Trophoblast cell (in vitro differentiated cells and primary cell): ENCODE results near the gene COL5A3.
A peak's percentile ranks its signal among the peaks of the same experiment; 100 is the strongest.

ENCODE experiments used
- DNase-seq, 2 donors: peaks; one replicate each; pipeline ENCODE4 v3.0.0-alpha.2; 2016
- H2AFZ ChIP-seq: 2 replicates; pipeline ENCODE4 v1.6.1; 2013; ENCODE audit warnings: low read length, moderate library complexity, mild to moderate bottlenecking; ENCODE audit not compliant: insufficient read depth, poor library complexity
- H2AK5ac ChIP-seq: 2 replicates; pipeline ENCODE4 v1.6.1; 2013; ENCODE audit warnings: mild to moderate bottlenecking, low read length
- H2BK120ac ChIP-seq: 2 replicates; pipeline ENCODE4 v1.6.1; 2013; ENCODE audit warnings: low read length, mild to moderate bottlenecking, moderate library complexity; ENCODE audit not compliant: insufficient read depth, poor library complexity
- H2BK12ac ChIP-seq: 2 replicates; pipeline ENCODE4 v1.6.1; 2013; ENCODE audit warnings: mild to moderate bottlenecking, low read length, moderate library complexity
- H2BK5ac ChIP-seq: 2 replicates; pipeline ENCODE4 v1.6.1; 2013; ENCODE audit warnings: low read length, low read depth, moderate library complexity, mild to moderate bottlenecking; ENCODE audit not compliant: poor library complexity
- H3K14ac ChIP-seq: 2 replicates; pipeline ENCODE4 v1.6.1; 2013; ENCODE audit warnings: mild to moderate bottlenecking, low read length
- H3K18ac ChIP-seq: 2 replicates; pipeline ENCODE4 v1.6.1; 2013; ENCODE audit warnings: mild to moderate bottlenecking, low read length
- H3K23ac ChIP-seq: 2 replicates; pipeline ENCODE4 v1.6.1; 2013; ENCODE audit warnings: low read length
- H3K27ac ChIP-seq: 2 replicates; pipeline ENCODE4 v1.5.1; 2013; ENCODE audit warnings: low read depth, mild to moderate bottlenecking, inconsistent platforms, low read length, moderate library complexity
- H3K27me3 ChIP-seq: 2 replicates; pipeline ENCODE4 v1.6.1; 2013; ENCODE audit warnings: inconsistent platforms, mild to moderate bottlenecking, low read length, moderate library complexity; ENCODE audit not compliant: insufficient read depth
- H3K36me3 ChIP-seq, 2 experiments: 1 replicate in 1 of 2; 2 replicates in 1 of 2; pipeline ENCODE4 v1.6.1; 2013; ENCODE audit warnings: low read length in 2 of 2, mild to moderate bottlenecking in 2 of 2, moderate library complexity in 1 of 2; ENCODE audit not compliant: insufficient read depth in 2 of 2, control insufficient read depth in 1 of 2
- H3K4ac ChIP-seq: 2 replicates; pipeline ENCODE4 v1.6.1; 2013; ENCODE audit warnings: low read depth, mild to moderate bottlenecking, low read length, moderate library complexity
- H3K4me1 ChIP-seq, 2 experiments: 1 replicate in 1 of 2; 2 replicates in 1 of 2; pipeline ENCODE4 v1.6.1; 2013; ENCODE audit warnings: low read length in 2 of 2, mild to moderate bottlenecking in 2 of 2, moderate library complexity in 1 of 2; ENCODE audit not compliant: insufficient read depth in 2 of 2, control insufficient read depth in 1 of 2
- H3K4me2 ChIP-seq: 2 replicates; pipeline ENCODE4 v1.6.1; 2013; ENCODE audit warnings: inconsistent platforms, mild to moderate bottlenecking, low read length, moderate library complexity
- H3K4me3 ChIP-seq: 2 replicates; pipeline ENCODE4 v1.5.1; 2013; ENCODE audit warnings: mild to moderate bottlenecking, low read depth, low read length, inconsistent platforms
- H3K79me1 ChIP-seq: one replicate; pipeline ENCODE4 v1.6.1; 2013; ENCODE audit warnings: low read length
- H3K79me2 ChIP-seq: 2 replicates; pipeline ENCODE4 v1.6.1; 2013; ENCODE audit warnings: low read length, mild to moderate bottlenecking; ENCODE audit not compliant: control insufficient read depth, insufficient read depth, poor library complexity
- H3K9ac ChIP-seq: 2 replicates; pipeline ENCODE4 v1.6.1; 2013; ENCODE audit warnings: mild to moderate bottlenecking, low read length
- H3K9me3 ChIP-seq: 2 replicates; pipeline ENCODE4 v1.6.1; 2013; ENCODE audit warnings: low read depth, mild to moderate bottlenecking, control low read depth, inconsistent platforms, low read length; ENCODE audit not compliant: insufficient read depth
- H4K12ac ChIP-seq: 2 replicates; pipeline ENCODE4 v1.6.1; 2013; ENCODE audit warnings: low read depth, mild to moderate bottlenecking, low read length, moderate library complexity
- H4K8ac ChIP-seq: 2 replicates; pipeline ENCODE4 v1.6.1; 2013; ENCODE audit warnings: low read depth, mild to moderate bottlenecking, low read length, moderate library complexity
- H4K91ac ChIP-seq: one replicate; pipeline ENCODE4 v1.6.1; 2013; ENCODE audit warnings: low read depth, mild to moderate bottlenecking, low read length, moderate library complexity
- WGBS: extraction: QIAGEN DNeasy Blood & Tissue Kit; methylation state at CpG from one replicate; pipeline ENCODE4 v1.1.7; 2013; ENCODE audit warnings: missing lambda C conversion rate; ENCODE audit not compliant: insufficient read length, insufficient coverage; ENCODE audit errors: extremely low coverage; 5-methylcytosine and 5-hydroxymethylcytosine counted together

COL5A3 gene

GRCh38 chr19:10013316-10013715 is 3.0 kb upstream of the COL5A3 start, which contains the start of gene RDH8:
Gene RDH8 (plus strand): TSS chr19:10013483. CDS start chr19:10013498, 15 bp downstream.
- no peak for DNase-seq
- Histone ChIP-seq H2BK5ac (no peak within 1 kb of the TSS), H4K12ac (no peak within 1 kb of the TSS), H3K9me3 (no peaks in the 10 kb centered on the region), H3K23ac (no peak within 1 kb of the TSS), H3K27me3 (peaks cover 24% of the 10 kb centered on the region), H2AFZ (no peak within 1 kb of the TSS), H4K91ac (no peak within 1 kb of the TSS), H3K79me2 (no peaks in the 10 kb centered on the region), H4K8ac (no peak within 1 kb of the TSS), H3K4me3 (no peak within 1 kb of the TSS), H3K4me1 (peaks cover 0 to 3% of the 10 kb centered on the region in 2 experiments), H3K14ac (no peak within 1 kb of the TSS), H2BK120ac (no peak within 1 kb of the TSS), H2AK5ac (no peak within 1 kb of the TSS), H2BK12ac (no peak within 1 kb of the TSS), H3K9ac (no peak within 1 kb of the TSS), H3K4ac (no peak within 1 kb of the TSS), H3K18ac (no peak within 1 kb of the TSS), H3K79me1 (no peaks in the 10 kb centered on the region), H3K36me3 (no peaks in the 10 kb centered on the region), H3K4me2 (no peak within 1 kb of the TSS), H3K27ac (no peak within 1 kb of the TSS)
- whole genome bisulfite sequencing = no CpG with 5 or more reads among the region's 10 CpGs

- Histone ChIP-seq H2BK5ac (no peak overlapping the region), H3K4me3 (no peak overlapping the region), H3K4me2 (no peak overlapping the region), H3K18ac (no peak overlapping the region), H2AFZ (no peak overlapping the region), H3K4ac (no peak overlapping the region), H3K27me3 (peaks cover 24% of the 10 kb centered on the region), H3K14ac (no peak overlapping the region), H3K9ac (no peak overlapping the region), H4K91ac (no peak overlapping the region), H2BK120ac (no peak overlapping the region), H3K79me1 (no peaks in the 10 kb centered on the region), H4K8ac (no peak overlapping the region), H2BK12ac (no peak overlapping the region), H3K79me2 (no peaks in the 10 kb centered on the region), H3K9me3 (no peaks in the 10 kb centered on the region), H3K23ac (no peak overlapping the region), H3K27ac (no peak overlapping the region), H2AK5ac (no peak overlapping the region), H3K36me3 (no peaks in the 10 kb centered on the region), H4K12ac (no peak overlapping the region), H3K4me1 (peaks cover 0 to 3% of the 10 kb centered on the region in 2 experiments)
- no CpG with 5 or more reads among the region's 7 CpGs for WGBS
- no peak for DNase-seq
Measured at GRCh38 chr19:10011974-10012373, 1.7 kb upstream of the COL5A3 start.

DNA sequence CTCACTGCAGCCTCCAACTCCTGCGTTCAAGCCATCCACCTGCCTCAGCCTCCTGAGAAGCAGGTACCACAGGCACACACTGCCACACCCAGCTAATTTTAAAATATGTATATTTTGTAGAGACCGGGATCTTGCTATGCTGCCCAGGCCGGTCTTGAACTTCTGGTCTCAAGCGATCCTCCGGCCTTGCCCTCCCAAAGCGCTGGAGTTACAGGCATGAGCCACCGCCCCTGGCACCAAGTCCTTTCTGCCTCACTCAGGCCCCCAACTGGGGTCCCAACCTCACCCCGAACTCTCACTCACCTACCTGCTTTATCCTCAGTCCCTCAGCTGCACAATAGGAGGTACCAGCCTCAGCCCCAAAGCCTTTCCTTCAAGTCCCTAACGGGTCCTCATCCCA is 635 bp upstream of the COL5A3 start:
- Histone ChIP-seq H3K4ac (no peak overlapping the region), H2AK5ac (no peak overlapping the region), H3K79me1 (no peaks in the 10 kb centered on the region), H3K4me1 (peaks cover 0 to 3% of the 10 kb centered on the region in 2 experiments), H2BK5ac (no peak overlapping the region), H2BK120ac (no peak overlapping the region), H4K8ac (no peak overlapping the region), H3K14ac (no peak overlapping the region), H3K4me3 (no peak overlapping the region), H4K12ac (no peak overlapping the region), H3K9me3 (no peaks in the 10 kb centered on the region), H3K23ac (no peak overlapping the region), H2AFZ (no peak overlapping the region), H3K36me3 (no peaks in the 10 kb centered on the region), H3K27me3 (peaks cover 24% of the 10 kb centered on the region), H2BK12ac (no peak overlapping the region), H4K91ac (no peak overlapping the region), H3K18ac (no peak overlapping the region), H3K79me2 (no peaks in the 10 kb centered on the region), H3K27ac (no peak overlapping the region), H3K9ac (no peak overlapping the region), H3K4me2 (no peak overlapping the region)
- WGBS = no CpG with 5 or more reads among the region's 9 CpGs
- no peak for DNase-seq

DNA sequence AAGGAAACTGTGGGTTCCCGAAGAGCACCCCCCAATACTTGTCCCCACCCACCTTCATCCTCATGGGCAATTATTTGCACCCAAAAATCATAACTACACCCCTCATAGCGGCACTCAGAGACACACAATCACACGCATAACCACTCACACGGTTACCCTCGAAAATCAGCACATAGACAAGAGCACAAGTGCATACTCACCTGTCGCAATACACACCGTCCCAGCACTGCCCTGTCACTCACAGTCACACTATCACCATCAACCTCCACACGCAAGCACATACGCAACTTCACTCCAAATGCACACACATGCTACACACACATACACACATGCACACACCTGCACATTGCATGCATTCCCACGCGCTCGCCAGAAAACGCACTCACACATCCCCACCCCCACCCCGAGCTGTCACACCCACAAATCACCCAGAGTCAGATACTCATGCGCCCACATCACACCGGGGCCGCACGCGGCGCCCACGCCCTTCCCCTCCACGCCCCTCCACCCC is 535 bp downstream of the COL5A3 start:
- Histone ChIP-seq H4K8ac (no peak overlapping the region), H3K14ac (no peak overlapping the region), H4K12ac (no peak overlapping the region), H2AFZ (no peak overlapping the region), H3K9ac (no peak overlapping the region), H2BK120ac (no peak overlapping the region), H3K79me2 (no peaks in the 10 kb centered on the region), H2AK5ac (no peak overlapping the region), H3K18ac (no peak overlapping the region), H2BK12ac (no peak overlapping the region), H2BK5ac (no peak overlapping the region), H3K4me3 (peak overlapping the region; percentile 22), H3K4me1 (peaks cover 0 to 3% of the 10 kb centered on the region in 2 experiments), H3K27ac (no peak overlapping the region), H3K27me3 (peaks cover 24% of the 10 kb centered on the region), H3K9me3 (no peaks in the 10 kb centered on the region), H4K91ac (no peak overlapping the region), H3K36me3 (no peaks in the 10 kb centered on the region), H3K23ac (no peak overlapping the region), H3K4ac (no peak overlapping the region), H3K79me1 (no peaks in the 10 kb centered on the region), H3K4me2 (no peak overlapping the region)
- no peak for DNase-seq
- WGBS = no CpG with 5 or more reads among the region's 22 CpGs
